ENCODE results near the gene AOC1. TPM values are rescaled to one million over a fixed set of nuclear protein-coding genes. Genes with fewer than 3 reads are reported as not detected.

The AOC1 gene
- total RNA-seq, 1 donor from 2014 or later = not detected

DNA sequence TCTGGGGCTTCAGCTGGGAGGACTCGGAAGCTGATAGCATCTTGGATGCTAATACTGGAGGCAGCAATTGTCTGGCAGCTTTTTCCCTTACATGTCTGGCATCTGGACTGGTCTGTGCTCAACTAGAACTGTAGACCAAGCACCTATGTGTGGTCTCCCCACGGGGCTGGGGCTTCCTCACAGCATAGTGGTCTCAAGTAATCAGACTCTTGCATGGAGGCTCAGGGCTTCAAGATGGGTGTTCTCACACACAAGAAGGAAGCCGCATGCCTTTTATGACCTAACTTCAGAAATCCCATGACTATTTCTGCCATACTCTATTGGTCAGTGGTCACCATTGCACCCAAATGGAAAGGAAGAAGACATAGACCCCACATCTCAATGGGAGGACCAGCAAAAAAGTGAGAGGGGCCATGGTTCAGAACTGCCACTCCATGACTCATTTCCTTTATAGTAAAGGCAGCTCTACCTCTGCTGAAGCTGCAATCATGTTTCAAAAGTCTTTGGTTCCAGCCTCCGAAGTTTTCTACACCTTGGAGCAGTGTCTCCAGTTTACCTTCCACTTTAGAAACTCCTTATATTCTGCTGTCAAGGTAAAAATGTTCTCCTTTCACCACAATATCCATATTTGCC is 14.7 kb downstream of the AOC1 start:
- H3K4me3 Mint-ChIP-seq (ENCODE audit: unreplicated experiment) = no peak overlapping the region
- peak; percentile 34 for DNase-seq (ENCODE audit: extremely low spot score, unreplicated experiment)
- H3K4me1 Mint-ChIP-seq (ENCODE audit: unreplicated experiment) = no peaks in the 10 kb centered on the region
- peaks cover 10% of the 10 kb centered on the region for H3K27me3 Mint-ChIP-seq (ENCODE audit: unreplicated experiment)
- H3K9me3 Mint-ChIP-seq (ENCODE audit: unreplicated experiment) = peaks cover 8% of the 10 kb centered on the region
- TF ChIP-seq, protein P1, sequence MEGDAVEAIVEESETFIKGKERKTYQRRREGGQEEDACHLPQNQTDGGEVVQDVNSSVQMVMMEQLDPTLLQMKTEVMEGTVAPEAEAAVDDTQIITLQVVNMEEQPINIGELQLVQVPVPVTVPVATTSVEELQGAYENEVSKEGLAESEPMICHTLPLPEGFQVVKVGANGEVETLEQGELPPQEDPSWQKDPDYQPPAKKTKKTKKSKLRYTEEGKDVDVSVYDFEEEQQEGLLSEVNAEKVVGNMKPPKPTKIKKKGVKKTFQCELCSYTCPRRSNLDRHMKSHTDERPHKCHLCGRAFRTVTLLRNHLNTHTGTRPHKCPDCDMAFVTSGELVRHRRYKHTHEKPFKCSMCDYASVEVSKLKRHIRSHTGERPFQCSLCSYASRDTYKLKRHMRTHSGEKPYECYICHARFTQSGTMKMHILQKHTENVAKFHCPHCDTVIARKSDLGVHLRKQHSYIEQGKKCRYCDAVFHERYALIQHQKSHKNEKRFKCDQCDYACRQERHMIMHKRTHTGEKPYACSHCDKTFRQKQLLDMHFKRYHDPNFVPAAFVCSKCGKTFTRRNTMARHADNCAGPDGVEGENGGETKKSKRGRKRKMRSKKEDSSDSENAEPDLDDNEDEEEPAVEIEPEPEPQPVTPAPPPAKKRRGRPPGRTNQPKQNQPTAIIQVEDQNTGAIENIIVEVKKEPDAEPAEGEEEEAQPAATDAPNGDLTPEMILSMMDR (IDR thresholded peaks at IDR 0.05) = no peak
- no peak overlapping the region for H3K27ac Mint-ChIP-seq (ENCODE audit: unreplicated experiment)
- no peaks in the 10 kb centered on the region for H3K36me3 Mint-ChIP-seq (ENCODE audit: unreplicated experiment)

DNA sequence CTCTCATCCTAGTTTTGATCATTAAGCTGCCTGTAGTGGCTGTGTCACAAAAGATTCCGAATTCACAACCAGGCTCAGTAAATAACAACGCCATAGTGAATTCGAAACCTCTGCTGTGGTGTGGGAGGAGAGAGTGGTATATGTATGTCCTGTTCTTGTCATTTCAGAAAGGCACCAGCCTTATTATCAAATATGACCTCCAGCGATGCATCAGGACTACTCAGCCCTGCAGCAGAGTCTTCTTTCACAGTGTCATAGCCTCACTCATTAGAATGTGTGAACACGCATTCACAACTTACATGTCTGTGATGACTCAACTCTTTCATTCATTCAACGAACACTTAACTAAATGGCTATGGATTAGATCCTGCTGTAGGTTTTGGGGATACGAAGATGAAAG is 15.3 kb downstream of the AOC1 start:
- DNase-seq (ENCODE audit: extremely low spot score, unreplicated experiment) = peak; percentile 30
- Mint-ChIP-seq H3K4me1 (ENCODE audit: unreplicated experiment) (no peaks in the 10 kb centered on the region), H3K9me3 (ENCODE audit: unreplicated experiment) (peaks cover 8% of the 10 kb centered on the region), H3K4me3 (ENCODE audit: unreplicated experiment) (no peak overlapping the region), H3K27ac (ENCODE audit: unreplicated experiment) (no peak overlapping the region), H3K27me3 (ENCODE audit: unreplicated experiment) (peaks cover 11% of the 10 kb centered on the region), H3K36me3 (ENCODE audit: unreplicated experiment) (no peaks in the 10 kb centered on the region)
- TF ChIP-seq, protein P1 (IDR thresholded peaks at IDR 0.05) = no peak

DNA sequence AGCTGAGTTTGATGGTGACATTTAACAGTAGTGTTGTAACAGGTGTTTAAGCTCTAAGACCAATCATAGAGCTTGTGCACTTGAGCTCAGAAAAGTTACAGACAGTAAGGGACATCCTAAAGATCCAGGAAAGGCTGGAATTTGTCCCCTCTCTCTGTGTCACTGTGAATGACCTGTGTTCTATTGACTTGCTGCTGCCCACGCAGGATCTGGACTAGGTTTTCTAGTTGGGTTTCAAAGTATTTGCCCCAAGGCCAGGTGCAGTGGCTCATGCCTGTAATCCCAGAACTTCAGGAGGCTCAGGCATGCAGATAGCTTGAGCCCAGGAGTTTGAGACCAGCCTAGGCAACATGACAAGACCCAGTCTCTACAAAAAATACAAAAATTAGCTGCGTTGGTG is 17.1 kb downstream of the AOC1 start:
- no peaks in the 10 kb centered on the region for H3K4me1 Mint-ChIP-seq (ENCODE audit: unreplicated experiment)
- H3K9me3 Mint-ChIP-seq (ENCODE audit: unreplicated experiment) = peaks cover 8% of the 10 kb centered on the region
- H3K27me3 Mint-ChIP-seq (ENCODE audit: unreplicated experiment) = peaks cover 16% of the 10 kb centered on the region
- no peak overlapping the region for H3K4me3 Mint-ChIP-seq (ENCODE audit: unreplicated experiment)
- peak; percentile 44 for DNase-seq (ENCODE audit: extremely low spot score, unreplicated experiment)
- no peaks in the 10 kb centered on the region for H3K36me3 Mint-ChIP-seq (ENCODE audit: unreplicated experiment)
- H3K27ac Mint-ChIP-seq (ENCODE audit: unreplicated experiment) = no peak overlapping the region
- TF ChIP-seq, protein P1 (IDR thresholded peaks at IDR 0.05) = no peak

DNA sequence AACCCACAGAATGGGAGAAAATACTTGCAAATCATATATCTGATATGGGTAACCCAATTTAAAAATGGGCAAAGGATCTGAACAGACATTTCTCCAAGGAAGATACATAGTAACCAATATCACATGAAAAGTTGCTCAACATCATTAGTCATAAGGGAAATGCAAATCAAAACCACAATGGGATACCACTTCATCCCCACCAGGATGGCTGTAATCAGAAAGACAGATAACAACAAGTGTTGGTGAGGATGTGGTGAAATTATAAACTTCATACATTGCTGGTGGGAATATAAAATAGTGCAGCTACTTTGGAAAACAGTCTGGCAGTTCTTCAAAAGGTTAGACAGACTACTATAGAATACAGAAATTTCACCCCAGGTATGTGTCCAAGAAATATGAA is 19.3 kb downstream of the AOC1 start:
- no peaks in the 10 kb centered on the region for H3K36me3 Mint-ChIP-seq (ENCODE audit: unreplicated experiment)
- no peak for DNase-seq (ENCODE audit: extremely low spot score, unreplicated experiment)
- H3K4me3 Mint-ChIP-seq (ENCODE audit: unreplicated experiment) = no peak overlapping the region
- no peaks in the 10 kb centered on the region for H3K4me1 Mint-ChIP-seq (ENCODE audit: unreplicated experiment)
- TF ChIP-seq, protein P1 (IDR thresholded peaks at IDR 0.05) = no peak
- no peak overlapping the region for H3K27ac Mint-ChIP-seq (ENCODE audit: unreplicated experiment)
- peaks cover 8% of the 10 kb centered on the region for H3K9me3 Mint-ChIP-seq (ENCODE audit: unreplicated experiment)
- H3K27me3 Mint-ChIP-seq (ENCODE audit: unreplicated experiment) = peaks cover 15% of the 10 kb centered on the region

DNA sequence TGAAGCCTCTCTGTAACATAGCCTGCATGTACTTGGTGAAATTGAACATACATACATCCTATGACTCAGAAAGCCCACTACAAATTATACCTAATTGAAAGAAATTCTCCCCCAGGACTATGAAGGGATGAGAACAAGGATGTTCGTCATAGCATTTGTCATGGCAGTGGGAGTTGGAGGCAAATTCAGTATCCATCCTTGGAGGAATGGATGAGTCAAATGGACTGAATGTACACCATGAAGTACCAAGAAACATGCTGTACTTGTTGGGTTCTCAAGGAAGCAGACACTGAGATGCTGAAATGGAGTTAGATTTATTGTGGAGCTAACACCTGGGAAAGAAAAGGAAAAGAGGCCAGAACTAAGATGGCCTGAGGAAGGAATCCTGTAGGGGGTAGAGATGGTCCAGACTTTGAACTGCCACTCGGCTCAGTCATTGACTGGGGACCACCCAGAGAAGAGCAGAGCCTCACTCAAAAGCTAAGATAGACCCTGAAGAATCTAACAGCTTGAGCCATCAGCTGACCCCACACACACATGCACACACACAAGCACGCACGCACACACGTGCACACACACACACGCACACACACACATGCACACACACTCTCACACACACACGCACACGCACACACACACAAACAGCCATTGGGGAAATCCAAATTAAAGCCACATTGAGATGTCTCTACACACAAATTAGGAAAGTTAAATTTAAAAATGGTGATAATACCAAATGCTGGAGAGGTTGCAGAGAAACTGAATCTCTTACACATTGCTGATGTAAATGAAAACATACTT is 22.3 kb downstream of the AOC1 start:
- Mint-ChIP-seq H3K9me3 (ENCODE audit: unreplicated experiment) (peaks cover 8% of the 10 kb centered on the region), H3K4me3 (ENCODE audit: unreplicated experiment) (no peak overlapping the region), H3K4me1 (ENCODE audit: unreplicated experiment) (no peaks in the 10 kb centered on the region)

More for the DNA sequence above, 22.3 kb downstream of the AOC1 start:
- H3K27me3 Mint-ChIP-seq (ENCODE audit: unreplicated experiment) = peaks cover 18% of the 10 kb centered on the region
- peak; percentile 49 for DNase-seq (ENCODE audit: extremely low spot score, unreplicated experiment)
- TF ChIP-seq, protein P1 (IDR thresholded peaks at IDR 0.05) = no peak
- no peaks in the 10 kb centered on the region for H3K36me3 Mint-ChIP-seq (ENCODE audit: unreplicated experiment)
- H3K27ac Mint-ChIP-seq (ENCODE audit: unreplicated experiment) = no peak overlapping the region

All from osteocyte (in vitro differentiated cells).